Measurements from ENCODE around the gene SEMA3C. TPM values are rescaled to one million over a fixed set of nuclear protein-coding genes. Genes with fewer than 3 reads are reported as not detected.

The SEMA3C gene
- 134 and 139 TPM in 2 replicates for total RNA-seq
- polyA plus RNA-seq = 34.8 and 37.1 TPM in 2 replicates

DNA sequence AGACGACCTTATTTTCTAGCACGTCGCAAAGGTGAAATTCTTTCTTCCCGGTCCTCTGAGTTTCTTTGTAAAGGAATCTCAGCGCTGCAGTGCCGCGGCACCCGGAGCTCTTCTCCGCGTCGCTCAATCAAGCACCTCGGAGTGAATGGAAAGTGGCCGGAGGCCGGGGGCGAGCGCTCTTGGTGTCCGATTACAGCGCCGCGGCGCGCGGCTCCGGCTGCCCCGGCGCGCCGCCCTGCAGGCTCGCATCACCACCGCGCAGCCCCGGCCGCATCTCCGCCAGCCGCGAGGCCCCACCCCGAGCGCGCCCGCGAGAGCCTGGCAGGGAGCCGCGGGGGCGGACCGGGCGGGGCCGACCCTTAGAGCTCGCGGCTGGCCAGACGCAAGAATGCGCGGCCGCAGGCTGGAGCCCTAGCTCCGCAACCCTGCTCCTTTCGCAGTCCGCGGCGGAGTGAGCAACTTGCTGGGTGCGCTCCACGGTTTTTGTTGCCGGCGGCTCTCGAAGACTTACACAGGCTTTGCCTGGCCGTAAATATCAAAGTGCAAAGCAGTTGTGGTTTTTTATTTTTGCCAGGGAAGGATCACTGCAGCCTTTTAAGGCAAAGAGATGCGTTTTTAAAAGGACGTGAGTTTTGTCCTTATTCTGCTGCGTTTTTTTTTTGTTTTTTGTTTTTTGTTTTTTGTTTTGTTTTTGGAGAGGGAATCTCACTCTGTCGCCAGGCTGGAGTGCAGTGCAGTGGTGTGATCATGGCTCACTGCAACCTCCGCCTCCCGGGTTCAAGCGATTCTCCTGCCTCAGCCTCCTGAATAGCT lies at the start of gene SEMA3C:
Gene SEMA3C, minus strand, starts transcription at position 143 of the 813 bp plus-strand sequence. CDS start 2,270 bp downstream, outside the sequence.
- 4% methylated on average over 65 of the region's 71 CpGs for WGBS (ENCODE audit: low lambda C conversion rate, missing lambda C conversion rate)
- Histone ChIP-seq H3K4me3 (peak within 1 kb of the TSS; percentile 72), H3K36me3 (replicated peaks; ENCODE audit: insufficient read depth, low read depth) (no peaks in the 10 kb centered on the region), H3K9me2 (replicated peaks; ENCODE audit: insufficient read depth) (no peaks in the 10 kb centered on the region), H3K27me3 (no peaks in the 10 kb centered on the region), H3K79me2 (peaks cover 42% of the 10 kb centered on the region), H3K4me1 (ENCODE audit: insufficient read depth) (peaks cover 29% of the 10 kb centered on the region), H3K4me2 (peak within 1 kb of the TSS; percentile 75), H3K27ac (peak within 1 kb of the TSS; percentile 87), H4K20me1 (ENCODE audit: insufficient read depth, poor library complexity, severe bottlenecking) (no peaks in the 10 kb centered on the region), H3K9me3 (ENCODE audit: low read depth) (no peaks in the 10 kb centered on the region), H2AFZ (peak within 1 kb of the TSS; percentile 29)
- peak; percentile 96 for DNase-seq (ENCODE audit: low spot score)
- TF ChIP-seq, protein P1, sequence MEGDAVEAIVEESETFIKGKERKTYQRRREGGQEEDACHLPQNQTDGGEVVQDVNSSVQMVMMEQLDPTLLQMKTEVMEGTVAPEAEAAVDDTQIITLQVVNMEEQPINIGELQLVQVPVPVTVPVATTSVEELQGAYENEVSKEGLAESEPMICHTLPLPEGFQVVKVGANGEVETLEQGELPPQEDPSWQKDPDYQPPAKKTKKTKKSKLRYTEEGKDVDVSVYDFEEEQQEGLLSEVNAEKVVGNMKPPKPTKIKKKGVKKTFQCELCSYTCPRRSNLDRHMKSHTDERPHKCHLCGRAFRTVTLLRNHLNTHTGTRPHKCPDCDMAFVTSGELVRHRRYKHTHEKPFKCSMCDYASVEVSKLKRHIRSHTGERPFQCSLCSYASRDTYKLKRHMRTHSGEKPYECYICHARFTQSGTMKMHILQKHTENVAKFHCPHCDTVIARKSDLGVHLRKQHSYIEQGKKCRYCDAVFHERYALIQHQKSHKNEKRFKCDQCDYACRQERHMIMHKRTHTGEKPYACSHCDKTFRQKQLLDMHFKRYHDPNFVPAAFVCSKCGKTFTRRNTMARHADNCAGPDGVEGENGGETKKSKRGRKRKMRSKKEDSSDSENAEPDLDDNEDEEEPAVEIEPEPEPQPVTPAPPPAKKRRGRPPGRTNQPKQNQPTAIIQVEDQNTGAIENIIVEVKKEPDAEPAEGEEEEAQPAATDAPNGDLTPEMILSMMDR (IDR thresholded peaks at IDR 0.05; ENCODE audit: poor library complexity) = peak; percentile 8
- no peak for TF ChIP-seq EZH2 (IDR thresholded peaks at IDR 0.05; ENCODE audit: borderline replicate concordance)

DNA sequence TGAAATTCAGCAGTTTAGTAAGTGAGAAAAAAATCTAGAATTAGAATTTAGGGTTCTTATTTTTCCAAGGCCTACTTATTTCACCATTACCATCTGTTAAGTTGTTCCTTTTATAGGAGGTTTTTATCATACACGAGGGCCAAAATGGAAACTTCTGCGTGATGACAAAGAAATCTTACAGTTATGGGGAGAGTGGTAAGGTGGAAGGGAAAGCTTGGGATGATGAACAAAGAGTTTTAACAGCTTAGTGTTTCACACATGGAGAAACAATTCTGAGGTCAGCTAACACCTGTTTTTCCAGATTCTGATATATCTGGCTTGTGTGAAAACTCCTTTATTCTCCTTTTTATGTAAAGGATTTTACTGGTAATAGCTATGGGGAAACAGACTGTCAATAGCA lies 49.8 kb upstream of the SEMA3C start:
- no peak overlapping the region for H2AFZ ChIP-seq
- peaks cover 6% of the 10 kb centered on the region for H3K4me1 ChIP-seq (ENCODE audit: insufficient read depth)
- no peak for TF ChIP-seq EZH2phosphoT487 (IDR thresholded peaks at IDR 0.05; ENCODE audit: low read depth, severe bottlenecking, unreplicated experiment)
- no peak for TF ChIP-seq EZH2 (IDR thresholded peaks at IDR 0.05; ENCODE audit: borderline replicate concordance)
- TF ChIP-seq, protein P1 (IDR thresholded peaks at IDR 0.05; ENCODE audit: poor library complexity) = no peak
- no peak overlapping the region for H3K27ac ChIP-seq
- no peaks in the 10 kb centered on the region for H3K36me3 ChIP-seq (replicated peaks; ENCODE audit: insufficient read depth, low read depth)
- no peaks in the 10 kb centered on the region for H3K9me2 ChIP-seq (replicated peaks; ENCODE audit: insufficient read depth)
- H3K4me2 ChIP-seq = no peak overlapping the region
- no peaks in the 10 kb centered on the region for H3K79me2 ChIP-seq
- H3K27me3 ChIP-seq = no peaks in the 10 kb centered on the region
- no peak for DNase-seq (ENCODE audit: low spot score)
- no peaks in the 10 kb centered on the region for H4K20me1 ChIP-seq (ENCODE audit: insufficient read depth, poor library complexity, severe bottlenecking)
- 78% methylated on average over 2 of the region's 2 CpGs for WGBS (ENCODE audit: low lambda C conversion rate, missing lambda C conversion rate)
- H3K9me3 ChIP-seq (ENCODE audit: low read depth) = no peaks in the 10 kb centered on the region
- H3K4me3 ChIP-seq = no peak overlapping the region

GRCh38 chr7:80967917-80968297 lies 49.1 kb upstream of the SEMA3C start:
- no peaks in the 10 kb centered on the region for H3K36me3 ChIP-seq (replicated peaks; ENCODE audit: insufficient read depth, low read depth)
- H2AFZ ChIP-seq = no peak overlapping the region
- H3K4me3 ChIP-seq = no peak overlapping the region
- no peaks in the 10 kb centered on the region for H3K79me2 ChIP-seq
- H3K9me3 ChIP-seq (ENCODE audit: low read depth) = no peaks in the 10 kb centered on the region
- H3K4me2 ChIP-seq = no peak overlapping the region
- no peaks in the 10 kb centered on the region for H3K9me2 ChIP-seq (replicated peaks; ENCODE audit: insufficient read depth)
- DNase-seq (ENCODE audit: low spot score) = no peak
- WGBS (ENCODE audit: low lambda C conversion rate, missing lambda C conversion rate) = 61% methylated on average over 5 of the region's 5 CpGs
- H3K27me3 ChIP-seq = no peaks in the 10 kb centered on the region
- no peaks in the 10 kb centered on the region for H4K20me1 ChIP-seq (ENCODE audit: insufficient read depth, poor library complexity, severe bottlenecking)
- H3K4me1 ChIP-seq (ENCODE audit: insufficient read depth) = peaks cover 6% of the 10 kb centered on the region
- H3K27ac ChIP-seq = no peak overlapping the region
- TF ChIP-seq, protein P1 (IDR thresholded peaks at IDR 0.05; ENCODE audit: poor library complexity) = no peak
- no peak for TF ChIP-seq EZH2phosphoT487 (IDR thresholded peaks at IDR 0.05; ENCODE audit: low read depth, severe bottlenecking, unreplicated experiment)
- no peak for TF ChIP-seq EZH2 (IDR thresholded peaks at IDR 0.05; ENCODE audit: borderline replicate concordance)
